CD4-positive, alpha-beta T cell treated with Interleukin-6 for 4 hours (primary cell): ENCODE measurements around the gene NKX2-2.
A peak's percentile ranks its signal among the peaks of the same experiment; 100 is the strongest.

ENCODE experiments used
- DNase-seq: peaks from one replicate; pipeline ENCODE4 v3.0.0-alpha.2; 2020; ENCODE audit warnings: mixed read lengths

NKX2-2 gene

DNA sequence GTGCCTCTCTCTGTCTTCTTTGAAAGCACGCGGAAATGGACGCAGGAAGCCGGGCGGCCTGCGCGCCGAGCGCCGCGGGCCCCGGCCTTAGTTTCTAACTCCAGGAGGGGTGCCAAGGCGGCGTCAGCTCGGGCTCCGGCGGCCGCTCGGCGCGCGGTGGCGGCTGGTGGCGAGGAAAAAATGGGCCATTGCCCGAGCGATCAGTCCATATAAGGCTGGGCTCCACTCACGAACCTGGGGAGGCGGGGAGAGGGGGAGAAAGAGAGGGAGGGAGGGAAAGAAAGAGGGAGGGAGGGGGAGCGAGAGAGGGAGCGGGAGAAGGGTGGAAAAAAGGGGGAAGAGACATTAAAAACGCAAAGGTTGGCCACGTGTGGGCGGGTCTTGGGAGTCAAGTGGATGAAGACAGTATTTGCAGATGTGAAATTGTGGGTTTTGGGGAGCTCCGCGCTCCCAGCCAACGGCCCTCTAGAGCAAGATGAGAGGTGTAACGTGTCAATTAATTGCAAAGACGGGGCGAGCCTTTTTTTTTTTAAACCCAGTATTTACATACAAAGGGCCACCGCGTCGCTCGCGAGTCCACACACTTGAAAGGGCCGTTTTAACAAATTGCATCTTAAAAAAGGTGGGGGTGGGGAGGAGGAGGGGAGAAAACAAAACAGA, at the start of gene NKX2-2:
Gene NKX2-2, minus strand, starts transcription at position 184 of the 660 bp plus-strand sequence. CDS start 395 bp downstream, outside the sequence.
- DNase-seq = no peak

DNA sequence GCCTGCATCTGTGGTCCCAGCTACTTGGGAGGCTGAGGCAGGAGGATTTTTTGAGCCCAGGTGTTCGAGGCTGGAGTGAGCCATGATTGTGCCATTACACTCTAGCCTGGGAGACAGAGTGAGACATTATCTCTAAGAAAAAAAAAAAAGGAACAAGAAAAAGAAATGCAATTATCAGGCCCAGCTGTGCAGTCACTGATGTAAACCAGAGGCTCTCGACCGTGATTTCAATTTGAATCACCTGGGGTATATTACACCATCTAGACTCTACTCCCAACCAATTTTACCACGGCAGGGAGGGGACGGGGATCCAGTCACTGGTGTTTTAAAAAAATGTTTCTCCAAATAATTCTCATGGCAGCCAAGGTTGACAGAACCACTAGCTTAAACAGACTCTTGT, 48.8 kb upstream of the NKX2-2 start:
- no peak for DNase-seq

DNA sequence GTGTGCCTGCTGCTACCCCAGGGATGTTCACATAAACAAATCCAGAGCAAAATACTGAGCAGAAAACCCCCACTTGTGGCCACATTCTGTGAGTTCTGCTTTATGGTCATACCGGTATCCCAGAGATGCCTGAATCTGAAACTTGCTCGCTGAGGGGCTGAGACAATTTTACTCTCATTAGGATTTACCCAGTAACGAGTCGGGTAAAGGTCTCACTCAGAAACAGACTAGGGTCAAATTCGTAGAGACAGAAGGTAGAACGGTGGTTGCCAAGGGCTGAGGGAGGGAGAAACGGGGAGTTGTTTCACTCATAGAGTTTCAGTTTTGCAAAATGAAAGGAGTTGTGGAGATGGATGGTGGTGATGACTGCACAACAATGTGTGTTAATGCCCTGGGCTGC, 45.4 kb upstream of the NKX2-2 start:
- no peak for DNase-seq

DNA sequence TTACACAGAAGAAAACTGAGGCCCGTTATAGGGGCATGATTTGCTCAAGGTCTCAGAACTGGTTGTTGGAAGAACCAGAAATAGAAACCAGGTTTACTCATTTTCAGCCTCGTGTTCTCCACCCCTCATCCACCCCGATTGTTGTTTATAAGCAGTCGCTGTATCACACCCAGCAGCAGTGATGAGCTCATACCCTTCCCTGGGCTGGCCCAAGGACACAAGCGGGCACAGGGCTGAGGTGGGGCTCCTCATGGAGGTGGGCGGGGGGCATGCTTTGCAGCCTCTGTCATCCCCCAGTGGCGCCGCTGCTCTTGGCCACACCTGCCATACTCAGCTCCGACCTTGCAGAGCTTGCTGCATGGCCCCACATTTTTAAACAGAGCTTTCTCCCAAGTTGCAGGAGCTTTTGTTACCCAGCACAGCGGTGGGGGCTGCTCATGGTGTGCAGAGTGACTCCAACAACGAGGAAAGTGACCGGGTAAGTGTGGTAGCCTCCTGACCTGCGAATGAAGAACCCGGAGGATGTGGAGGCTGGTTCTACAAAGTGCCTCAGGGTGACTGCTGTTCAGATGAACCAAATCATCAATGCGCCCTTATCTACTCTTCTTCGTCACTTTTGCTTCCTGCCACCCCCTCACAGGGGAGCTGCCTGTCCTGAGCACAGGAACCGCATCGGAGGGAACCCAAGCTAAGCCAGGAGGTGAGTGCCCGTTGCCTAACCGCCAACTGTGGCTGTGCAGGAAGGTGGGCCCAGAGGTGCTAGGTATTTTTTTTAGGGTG, 43.6 kb upstream of the NKX2-2 start:
- peak; percentile 55 for DNase-seq

DNA sequence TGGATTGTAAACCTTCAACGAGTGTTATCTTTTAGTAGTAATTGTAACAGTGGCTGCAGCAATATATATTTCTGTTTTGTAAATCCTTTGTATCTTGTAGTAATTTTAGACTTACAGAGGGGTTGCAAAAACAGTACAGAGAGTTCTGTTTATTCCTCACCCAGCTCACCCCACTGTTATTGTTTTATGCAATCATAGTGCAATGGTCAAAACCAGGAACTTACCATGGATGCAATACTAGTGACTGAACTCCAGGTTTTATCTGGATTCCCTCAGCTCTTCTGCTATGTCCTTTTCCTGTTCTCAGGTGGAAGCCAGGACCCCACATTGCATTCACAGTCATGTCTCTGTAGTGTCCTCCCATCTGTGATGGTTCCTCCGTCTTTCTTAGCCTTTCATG, 42.5 kb upstream of the NKX2-2 start:
- no peak for DNase-seq

DNA sequence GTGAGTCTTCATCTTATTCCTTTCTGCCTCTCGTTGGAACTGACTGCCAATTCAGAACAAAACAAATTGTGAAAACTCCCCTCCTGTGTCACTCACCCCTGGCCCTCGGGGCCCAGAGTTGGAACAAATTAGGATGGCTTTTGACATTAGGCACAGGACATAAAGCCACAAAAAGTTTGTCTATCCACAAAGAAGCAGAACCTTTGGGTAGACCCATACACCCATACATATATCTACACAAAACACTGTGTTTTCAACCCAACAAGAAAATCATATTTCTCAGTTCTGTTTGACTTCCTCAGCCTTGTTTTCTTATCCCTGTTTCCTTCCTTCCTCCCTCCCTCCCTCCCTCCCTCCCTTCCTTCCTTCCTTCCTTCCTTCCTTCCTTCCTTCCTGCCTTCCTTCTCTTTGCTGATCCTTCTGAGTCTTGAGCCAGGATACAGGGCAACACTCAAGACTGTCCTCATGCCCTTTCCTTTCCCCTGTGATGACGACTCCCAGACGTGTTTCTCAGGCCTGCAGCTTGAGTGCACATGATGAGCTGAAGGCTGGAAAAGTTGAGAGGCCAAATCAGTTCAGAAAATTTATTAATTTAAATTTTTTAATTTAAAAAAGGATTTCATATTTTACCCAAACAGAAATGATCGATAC, 41.7 kb upstream of the NKX2-2 start:
- no peak for DNase-seq

DNA sequence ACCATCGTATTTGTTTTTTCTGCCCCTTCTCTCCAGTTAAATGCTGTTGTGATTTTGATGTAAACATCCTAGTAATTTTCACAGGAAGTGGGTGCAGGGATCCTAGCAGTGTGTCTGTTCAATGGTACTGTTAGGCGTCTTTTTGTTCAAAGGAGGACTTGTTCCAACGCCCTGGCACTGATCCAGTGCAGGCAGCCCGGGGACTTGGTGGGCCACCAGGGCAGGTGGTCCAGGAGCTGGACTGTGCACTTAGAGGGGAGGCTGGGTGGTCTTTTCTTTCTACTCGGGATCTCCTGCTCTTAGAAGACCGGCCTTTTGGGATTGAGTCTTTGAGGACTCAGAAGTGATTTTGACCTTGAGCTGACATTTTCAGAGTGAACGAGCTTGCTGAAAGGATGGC, 41.1 kb upstream of the NKX2-2 start:
- DNase-seq = no peak

DNA sequence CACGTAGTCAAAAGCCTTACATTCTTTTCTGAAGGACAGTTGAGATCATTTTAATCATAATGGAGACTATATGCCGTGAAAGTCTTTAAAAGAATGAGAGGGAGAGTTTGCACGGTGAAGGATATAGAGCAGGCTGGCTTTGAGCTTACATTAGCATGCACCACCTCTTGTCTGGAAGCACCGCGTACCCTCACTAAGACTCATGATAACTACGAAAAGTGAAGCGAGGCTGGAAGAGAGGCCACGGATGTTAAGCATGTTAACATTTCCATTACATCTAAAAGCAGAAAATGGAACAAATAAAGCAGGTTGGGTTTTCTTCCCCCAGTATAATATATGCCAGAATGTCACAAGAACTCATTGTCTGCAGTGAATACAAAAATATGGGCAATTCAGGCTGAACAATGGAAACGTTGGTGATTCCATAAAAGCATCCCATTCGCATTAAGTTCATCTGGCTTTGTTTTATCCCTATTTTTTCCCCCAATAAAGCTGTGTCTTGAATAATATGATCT, 40.6 kb upstream of the NKX2-2 start:
- DNase-seq = no peak

DNA sequence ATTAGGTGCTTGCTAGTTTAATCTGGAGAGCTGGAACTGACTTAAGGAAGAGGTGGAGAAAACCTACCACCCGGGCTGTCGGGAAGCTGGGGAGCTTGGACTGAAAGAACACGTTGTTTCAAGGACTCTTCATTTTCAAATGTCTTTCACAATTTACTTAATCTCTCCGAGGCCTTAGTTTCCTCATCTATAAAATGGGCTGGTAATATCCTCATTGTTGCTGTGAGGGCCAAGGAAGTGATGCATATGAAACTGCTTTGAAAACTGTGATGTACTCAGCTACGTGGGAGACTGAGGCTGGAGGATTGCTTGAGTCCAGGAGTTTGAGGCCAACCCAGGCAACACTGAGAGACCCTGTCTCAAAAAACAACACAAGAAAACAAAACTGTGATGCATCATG, 36.7 kb upstream of the NKX2-2 start:
- DNase-seq = no peak

DNA sequence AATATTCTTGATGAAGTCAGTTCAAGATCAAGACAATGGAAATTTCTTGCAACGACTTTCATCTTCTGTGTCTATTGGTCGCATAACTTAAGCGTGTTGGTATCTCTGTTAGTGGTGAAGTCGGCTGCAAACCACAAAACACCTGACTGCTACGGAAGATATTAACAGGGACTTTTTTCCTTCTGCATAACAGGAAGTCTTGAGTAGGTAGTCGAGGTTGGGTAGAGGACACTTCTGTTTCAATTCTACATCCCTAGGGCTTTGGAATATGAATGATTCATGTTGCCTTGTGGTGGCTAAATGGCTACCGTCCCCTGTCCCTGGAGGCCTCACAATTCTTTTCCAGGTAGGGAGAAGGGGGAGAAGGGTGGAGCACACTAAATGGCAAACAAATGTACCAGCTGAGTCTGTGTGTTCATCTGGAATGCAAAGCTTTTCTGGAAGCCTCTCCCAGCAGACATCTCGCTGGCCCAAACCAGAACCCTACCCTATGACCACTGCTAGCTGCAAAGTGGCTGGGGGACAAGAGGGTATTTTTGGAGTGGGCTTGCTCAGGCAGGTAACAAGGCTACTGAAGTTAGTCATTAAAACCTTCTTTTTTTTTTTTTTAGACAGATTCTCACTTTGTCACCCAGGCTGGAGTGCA, 34.6 kb upstream of the NKX2-2 start:
- DNase-seq = peak; percentile 57

DNA sequence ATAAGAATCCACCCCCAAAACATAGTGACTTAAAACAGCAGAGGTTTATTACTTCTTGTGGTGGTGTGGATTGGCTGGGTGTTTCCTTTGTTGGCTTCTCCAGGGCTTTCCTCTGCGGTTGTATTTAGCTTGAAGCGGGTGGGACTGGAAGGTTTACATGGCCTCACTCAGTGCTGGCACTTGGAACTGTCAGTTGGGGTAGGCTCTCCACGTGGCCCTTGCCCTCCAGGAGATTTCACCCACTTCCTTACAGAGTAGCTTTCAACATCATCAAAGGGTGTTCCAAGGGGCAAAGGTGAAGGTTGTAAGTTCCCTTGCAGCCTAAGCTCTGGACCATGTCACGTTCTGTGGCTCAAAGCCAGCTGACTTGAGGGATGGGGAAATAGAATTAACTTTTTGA, 32.5 kb upstream of the NKX2-2 start:
- no peak for DNase-seq

DNA sequence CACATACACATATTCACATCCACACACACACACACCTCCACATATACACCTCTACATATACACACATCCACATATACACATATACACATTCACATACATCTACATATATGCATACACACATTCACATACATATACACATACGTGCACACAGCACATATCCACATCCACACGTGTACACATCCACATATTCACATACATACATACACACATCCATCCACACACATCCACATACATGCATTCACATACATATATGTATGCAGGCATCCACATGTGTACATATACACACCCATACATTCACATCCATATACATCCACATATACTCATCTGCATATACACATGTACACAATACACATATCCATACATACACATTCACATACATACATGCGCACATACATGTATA, 25.6 kb upstream of the NKX2-2 start:
- no peak for DNase-seq

DNA sequence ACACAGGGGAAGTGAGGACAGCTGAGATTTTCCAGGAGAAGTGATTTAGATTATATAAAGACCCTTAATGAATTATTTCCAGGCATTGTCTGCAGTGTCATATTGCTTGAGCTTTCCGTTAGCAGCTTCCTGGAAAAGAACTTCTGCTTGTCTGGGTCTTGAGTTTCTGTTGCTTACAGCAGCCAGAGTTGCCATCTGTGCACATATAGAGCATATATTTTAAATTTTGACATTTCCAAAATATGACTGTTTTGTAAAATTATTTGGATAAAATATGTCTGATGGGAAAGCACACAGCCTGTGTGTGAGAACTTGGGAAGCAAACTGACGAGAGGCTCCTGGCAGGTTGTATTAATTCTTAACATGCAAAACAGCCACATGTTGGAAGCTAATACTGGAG, 21.0 kb upstream of the NKX2-2 start:
- no peak for DNase-seq

DNA sequence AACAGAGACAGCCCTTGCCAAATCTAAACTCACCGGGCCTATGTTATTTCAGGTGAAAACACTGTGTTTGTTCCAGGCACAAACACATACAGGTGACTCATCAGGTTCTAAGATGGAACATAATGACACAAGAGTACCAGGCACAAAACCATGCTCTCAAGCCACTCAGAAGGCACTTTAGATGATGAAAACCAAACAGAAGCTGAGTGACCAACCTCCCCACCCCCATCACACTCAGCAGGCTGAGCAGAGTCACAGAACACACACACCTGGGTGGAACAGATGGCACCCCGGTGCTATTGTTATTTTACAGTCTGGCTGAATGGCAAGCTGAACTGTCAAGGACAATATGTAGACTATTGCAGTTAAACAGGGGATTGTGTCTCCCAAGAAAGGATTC, 20.6 kb upstream of the NKX2-2 start:
- no peak for DNase-seq

DNA sequence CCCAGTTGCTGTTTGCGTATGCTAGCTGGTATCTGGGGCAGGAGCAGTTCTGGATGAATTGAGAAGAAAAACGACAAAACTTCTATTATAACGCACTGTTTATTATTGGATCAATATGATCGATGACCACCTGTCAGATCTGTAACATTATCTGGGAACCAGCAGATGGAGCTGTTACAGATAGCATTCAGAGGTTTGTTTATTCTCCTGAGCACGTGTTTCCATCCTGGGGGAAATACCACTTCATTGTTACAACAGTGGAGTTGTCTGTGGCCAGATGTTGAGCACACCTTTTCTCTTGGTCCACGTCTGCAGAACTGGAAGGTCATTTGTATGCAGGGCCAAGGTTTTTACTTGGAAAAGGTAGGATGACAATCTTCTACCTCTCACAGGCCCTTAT, 16.0 kb upstream of the NKX2-2 start:
- no peak for DNase-seq

DNA sequence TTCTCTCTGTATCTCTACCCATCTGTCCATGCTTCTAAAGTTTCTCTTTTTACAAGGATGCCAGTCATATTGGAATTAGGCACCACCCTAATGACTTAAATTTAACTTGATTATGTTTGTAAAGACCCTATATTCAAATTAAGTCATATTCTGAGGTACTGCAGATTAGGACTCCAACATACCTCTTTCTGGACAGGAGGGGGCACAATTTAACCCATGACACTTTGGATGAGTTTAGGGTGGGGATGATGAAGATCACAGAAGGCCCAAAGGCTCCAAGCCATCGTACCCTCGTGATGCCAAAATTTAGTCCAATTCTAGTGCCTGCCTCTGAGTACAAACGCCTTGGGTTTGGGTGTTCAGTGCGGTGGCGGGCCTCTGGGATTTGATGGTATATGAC, 15.0 kb upstream of the NKX2-2 start:
- no peak for DNase-seq

DNA sequence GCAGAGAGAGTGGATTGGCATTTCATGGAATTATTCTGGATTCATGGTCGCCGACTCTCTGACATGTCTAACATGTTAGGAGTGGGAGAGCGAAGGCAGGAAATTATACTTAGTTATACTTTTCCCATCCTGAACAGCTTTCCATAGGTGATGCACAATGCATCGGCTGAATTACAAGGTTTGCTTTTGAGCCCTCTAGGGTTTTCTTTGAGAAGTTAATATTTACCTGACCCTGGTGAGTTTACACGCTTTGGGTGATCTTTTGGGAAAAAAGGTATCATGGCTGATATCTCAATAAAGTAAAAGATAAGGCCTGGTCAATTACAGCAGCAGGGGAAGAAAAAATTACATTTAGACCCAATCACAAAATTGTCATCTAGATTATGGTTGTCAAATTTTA, 14.0 kb upstream of the NKX2-2 start:
- DNase-seq = no peak

DNA sequence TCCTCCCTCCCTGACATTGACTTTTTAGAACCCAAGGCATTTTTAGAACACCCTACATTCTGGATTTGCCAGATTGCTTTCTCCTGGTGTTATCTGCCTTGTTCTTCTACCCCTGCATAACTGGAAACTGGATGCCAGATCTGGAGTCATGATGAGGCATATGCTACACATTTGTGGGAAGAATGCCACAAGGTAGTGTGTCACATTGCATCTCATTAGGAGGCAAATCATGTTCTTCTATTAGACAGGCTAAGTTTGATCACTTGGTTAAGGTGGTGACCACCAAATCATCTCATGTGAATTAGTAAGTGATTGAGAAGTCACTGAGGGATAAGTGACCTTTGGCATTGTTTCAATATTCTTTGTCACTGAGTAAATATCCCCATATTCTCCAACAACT, 12.9 kb upstream of the NKX2-2 start:
- DNase-seq = no peak

DNA sequence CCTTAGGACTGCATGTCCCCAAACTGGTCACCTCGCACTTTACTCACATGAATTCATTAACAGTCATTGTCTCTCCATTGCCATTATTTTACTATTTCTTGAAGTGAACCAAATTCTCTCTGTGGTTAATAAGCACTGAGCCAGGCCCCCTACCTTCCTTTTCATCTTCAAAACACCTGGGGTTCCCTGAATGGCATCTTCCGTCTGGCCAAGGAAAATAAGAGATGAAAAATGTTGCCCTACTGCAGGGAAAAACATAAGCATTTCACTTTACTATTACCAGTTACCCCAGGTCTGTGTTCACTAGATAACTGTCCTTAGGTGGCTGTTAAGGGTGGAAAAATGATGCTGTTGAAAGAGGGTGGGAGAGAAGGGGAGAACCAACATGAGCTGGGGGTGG, 10.0 kb upstream of the NKX2-2 start:
- DNase-seq = no peak

DNA sequence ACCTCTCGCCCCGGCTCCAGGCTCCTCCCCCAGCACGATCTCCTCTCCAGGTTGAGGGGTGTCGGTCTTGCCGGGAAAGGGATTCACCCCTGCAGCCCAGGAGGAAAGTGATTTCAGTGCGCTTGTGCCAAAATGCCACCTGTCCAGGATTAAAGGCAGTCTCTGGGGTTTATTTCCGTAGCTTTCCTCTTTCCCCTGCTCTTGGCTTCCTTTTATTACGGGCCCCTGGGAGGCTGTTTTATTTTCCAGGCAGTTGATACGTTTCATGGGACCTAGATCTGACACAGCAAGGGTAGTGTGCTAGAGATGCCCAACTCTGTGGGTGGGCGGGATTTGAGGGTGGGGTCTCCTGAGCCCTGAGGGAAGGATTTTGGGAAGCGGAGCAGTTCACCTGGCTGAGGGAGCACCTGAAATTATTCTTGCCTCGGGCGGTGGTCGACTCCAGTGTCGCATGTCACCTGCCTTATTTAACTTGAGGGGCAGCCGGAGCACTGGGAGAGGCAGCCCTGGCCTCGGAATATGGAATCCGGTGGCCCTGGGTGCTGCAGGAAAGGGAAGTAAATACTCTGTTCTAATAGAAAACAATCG, 9.5 kb upstream of the NKX2-2 start:
- no peak for DNase-seq

DNA sequence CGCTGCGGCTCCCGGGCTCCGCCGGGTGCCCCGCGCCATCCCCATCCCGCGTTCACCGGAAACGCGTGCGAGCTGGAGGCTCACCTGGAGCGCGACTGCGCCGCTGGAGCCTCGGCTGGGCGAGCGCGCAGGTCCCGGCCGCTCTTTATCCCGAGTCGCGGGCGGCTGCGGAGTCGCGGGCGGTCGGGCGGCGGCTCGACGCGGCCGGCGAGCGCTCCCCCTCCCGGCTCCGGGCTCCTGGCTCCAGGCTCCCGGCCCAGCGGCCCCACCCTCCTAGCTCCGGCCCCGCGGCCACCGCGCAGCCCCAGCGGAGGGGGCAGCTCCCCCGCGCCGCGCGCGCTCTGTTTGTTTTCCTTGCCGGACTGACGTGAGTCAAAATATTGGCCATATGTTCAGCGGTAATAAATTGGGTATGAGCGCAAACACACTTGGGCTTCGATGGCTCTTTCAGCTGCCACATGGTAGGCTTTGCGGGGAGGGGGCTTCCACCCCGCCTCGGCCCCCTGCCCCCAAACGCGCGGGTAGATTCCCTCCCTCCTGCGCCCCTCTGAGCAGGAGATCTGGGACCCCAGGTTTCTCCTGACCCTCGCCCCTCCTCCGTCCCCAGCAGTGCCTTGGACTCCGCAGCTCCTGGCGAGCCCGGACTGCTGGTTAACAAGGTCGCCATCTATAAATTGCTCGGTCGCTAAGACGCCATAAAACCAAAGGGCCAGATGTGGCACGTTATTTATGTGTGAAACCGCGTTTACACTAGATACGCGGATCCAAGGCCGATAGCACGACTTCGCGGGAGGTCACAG, 8.8 kb upstream of the NKX2-2 start:
- no peak for DNase-seq
